ENCODE results near the gene ST7. TPM values are rescaled to one million over a fixed set of nuclear protein-coding genes. Genes with fewer than 3 reads are reported as not detected.

The ST7 gene
- total and polyA plus RNA-seq, 2 experiments from 2014 or later = 9.9 to 18.3 TPM

DNA sequence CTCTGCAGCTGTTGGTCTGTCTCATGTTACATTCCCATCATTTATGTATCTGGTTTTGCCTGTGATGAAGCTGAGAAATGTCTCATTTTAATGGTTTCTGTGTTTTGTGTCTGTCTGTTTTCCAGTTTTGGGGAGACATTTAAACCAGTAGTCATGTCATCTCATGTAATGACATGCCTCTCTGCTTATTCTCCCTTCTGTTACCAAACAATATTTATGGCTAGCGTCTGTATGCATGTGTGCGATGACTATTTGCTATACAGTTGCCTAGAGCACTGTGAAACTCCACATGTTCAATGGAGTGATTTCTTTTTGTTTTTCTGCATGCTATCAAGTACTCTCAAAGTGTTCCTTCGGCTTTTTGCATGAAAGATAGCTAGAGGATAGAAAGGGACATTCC, 132.0 kb downstream of the ST7 start:
- H3K27ac ChIP-seq (ENCODE audit: low read depth) = no peak overlapping the region; the same call in 1 of the 2 replicates
- Mint-ChIP-seq H3K4me3 (no peak overlapping the region), H3K36me3 (ENCODE audit: low read depth) (no peaks in the 10 kb centered on the region), H3K27ac (no peak overlapping the region), H3K9me3 (no peaks in the 10 kb centered on the region), H3K4me1 (peaks cover 10% of the 10 kb centered on the region; the same call in 2 of the 3 replicates), H3K27me3 (ENCODE audit: insufficient read depth, low read depth, poor library complexity) (no peaks in the 10 kb centered on the region)
- DNase-seq (ENCODE audit: low spot score) = no peak
- H3K36me3 ChIP-seq (ENCODE audit: insufficient read depth) = no peaks in the 10 kb centered on the region
- no peak for ATAC-seq
- H3K9me2 ChIP-seq (ENCODE audit: insufficient read depth) = no peaks in the 10 kb centered on the region
- H3K79me2 ChIP-seq (replicated peaks; ENCODE audit: insufficient read depth) = peaks cover 4% of the 10 kb centered on the region; the same call in 1 of the 2 replicates
- H3K4me2 ChIP-seq = no peak overlapping the region
- H3F3A ChIP-seq (replicated peaks; ENCODE audit: low read depth) = no peaks in the 10 kb centered on the region
- H3K4me3 ChIP-seq = no peak overlapping the region
- H2AFZ ChIP-seq = no peak overlapping the region
- no peaks in the 10 kb centered on the region for H4K20me1 ChIP-seq (replicated peaks; ENCODE audit: insufficient read depth)
- no peaks in the 10 kb centered on the region for H3K27me3 ChIP-seq (ENCODE audit: insufficient read depth)
- TF ChIP-seq ZNF114 (CRISPR knock-in tag; IDR thresholded peaks at IDR 0.05) (no peak), STAT1 (IDR thresholded peaks at IDR 0.05; ENCODE audit: unreplicated experiment) (no peak), EZH2phosphoT487 (IDR thresholded peaks at IDR 0.05; ENCODE audit: unreplicated experiment) (no peak), CREB1 (CRISPR knock-in tag; IDR thresholded peaks at IDR 0.05; ENCODE audit: low read depth) (no peak), ZNF331 (CRISPR knock-in tag; IDR thresholded peaks at IDR 0.05; ENCODE audit: low read depth) (no peak), NANOG (IDR thresholded peaks at IDR 0.05; ENCODE audit: borderline replicate concordance) (no peak), EZH2 (IDR thresholded peaks at IDR 0.05; ENCODE audit: low read depth, unreplicated experiment) (no peak), JUNB (IDR thresholded peaks at IDR 0.05; ENCODE audit: unreplicated experiment) (no peak), POLR2AphosphoS5 (IDR thresholded peaks at IDR 0.05; ENCODE audit: low read depth) (no peak)
- TF ChIP-seq, protein P1, sequence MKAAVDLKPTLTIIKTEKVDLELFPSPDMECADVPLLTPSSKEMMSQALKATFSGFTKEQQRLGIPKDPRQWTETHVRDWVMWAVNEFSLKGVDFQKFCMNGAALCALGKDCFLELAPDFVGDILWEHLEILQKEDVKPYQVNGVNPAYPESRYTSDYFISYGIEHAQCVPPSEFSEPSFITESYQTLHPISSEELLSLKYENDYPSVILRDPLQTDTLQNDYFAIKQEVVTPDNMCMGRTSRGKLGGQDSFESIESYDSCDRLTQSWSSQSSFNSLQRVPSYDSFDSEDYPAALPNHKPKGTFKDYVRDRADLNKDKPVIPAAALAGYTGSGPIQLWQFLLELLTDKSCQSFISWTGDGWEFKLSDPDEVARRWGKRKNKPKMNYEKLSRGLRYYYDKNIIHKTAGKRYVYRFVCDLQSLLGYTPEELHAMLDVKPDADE (IDR thresholded peaks at IDR 0.05) = no peak
- TF ChIP-seq, protein P2, sequence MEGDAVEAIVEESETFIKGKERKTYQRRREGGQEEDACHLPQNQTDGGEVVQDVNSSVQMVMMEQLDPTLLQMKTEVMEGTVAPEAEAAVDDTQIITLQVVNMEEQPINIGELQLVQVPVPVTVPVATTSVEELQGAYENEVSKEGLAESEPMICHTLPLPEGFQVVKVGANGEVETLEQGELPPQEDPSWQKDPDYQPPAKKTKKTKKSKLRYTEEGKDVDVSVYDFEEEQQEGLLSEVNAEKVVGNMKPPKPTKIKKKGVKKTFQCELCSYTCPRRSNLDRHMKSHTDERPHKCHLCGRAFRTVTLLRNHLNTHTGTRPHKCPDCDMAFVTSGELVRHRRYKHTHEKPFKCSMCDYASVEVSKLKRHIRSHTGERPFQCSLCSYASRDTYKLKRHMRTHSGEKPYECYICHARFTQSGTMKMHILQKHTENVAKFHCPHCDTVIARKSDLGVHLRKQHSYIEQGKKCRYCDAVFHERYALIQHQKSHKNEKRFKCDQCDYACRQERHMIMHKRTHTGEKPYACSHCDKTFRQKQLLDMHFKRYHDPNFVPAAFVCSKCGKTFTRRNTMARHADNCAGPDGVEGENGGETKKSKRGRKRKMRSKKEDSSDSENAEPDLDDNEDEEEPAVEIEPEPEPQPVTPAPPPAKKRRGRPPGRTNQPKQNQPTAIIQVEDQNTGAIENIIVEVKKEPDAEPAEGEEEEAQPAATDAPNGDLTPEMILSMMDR (conservative IDR thresholded peaks at IDR 0.05; ENCODE audit: low read depth in 2 of 2) = no peak
- TF ChIP-seq, protein P3, sequence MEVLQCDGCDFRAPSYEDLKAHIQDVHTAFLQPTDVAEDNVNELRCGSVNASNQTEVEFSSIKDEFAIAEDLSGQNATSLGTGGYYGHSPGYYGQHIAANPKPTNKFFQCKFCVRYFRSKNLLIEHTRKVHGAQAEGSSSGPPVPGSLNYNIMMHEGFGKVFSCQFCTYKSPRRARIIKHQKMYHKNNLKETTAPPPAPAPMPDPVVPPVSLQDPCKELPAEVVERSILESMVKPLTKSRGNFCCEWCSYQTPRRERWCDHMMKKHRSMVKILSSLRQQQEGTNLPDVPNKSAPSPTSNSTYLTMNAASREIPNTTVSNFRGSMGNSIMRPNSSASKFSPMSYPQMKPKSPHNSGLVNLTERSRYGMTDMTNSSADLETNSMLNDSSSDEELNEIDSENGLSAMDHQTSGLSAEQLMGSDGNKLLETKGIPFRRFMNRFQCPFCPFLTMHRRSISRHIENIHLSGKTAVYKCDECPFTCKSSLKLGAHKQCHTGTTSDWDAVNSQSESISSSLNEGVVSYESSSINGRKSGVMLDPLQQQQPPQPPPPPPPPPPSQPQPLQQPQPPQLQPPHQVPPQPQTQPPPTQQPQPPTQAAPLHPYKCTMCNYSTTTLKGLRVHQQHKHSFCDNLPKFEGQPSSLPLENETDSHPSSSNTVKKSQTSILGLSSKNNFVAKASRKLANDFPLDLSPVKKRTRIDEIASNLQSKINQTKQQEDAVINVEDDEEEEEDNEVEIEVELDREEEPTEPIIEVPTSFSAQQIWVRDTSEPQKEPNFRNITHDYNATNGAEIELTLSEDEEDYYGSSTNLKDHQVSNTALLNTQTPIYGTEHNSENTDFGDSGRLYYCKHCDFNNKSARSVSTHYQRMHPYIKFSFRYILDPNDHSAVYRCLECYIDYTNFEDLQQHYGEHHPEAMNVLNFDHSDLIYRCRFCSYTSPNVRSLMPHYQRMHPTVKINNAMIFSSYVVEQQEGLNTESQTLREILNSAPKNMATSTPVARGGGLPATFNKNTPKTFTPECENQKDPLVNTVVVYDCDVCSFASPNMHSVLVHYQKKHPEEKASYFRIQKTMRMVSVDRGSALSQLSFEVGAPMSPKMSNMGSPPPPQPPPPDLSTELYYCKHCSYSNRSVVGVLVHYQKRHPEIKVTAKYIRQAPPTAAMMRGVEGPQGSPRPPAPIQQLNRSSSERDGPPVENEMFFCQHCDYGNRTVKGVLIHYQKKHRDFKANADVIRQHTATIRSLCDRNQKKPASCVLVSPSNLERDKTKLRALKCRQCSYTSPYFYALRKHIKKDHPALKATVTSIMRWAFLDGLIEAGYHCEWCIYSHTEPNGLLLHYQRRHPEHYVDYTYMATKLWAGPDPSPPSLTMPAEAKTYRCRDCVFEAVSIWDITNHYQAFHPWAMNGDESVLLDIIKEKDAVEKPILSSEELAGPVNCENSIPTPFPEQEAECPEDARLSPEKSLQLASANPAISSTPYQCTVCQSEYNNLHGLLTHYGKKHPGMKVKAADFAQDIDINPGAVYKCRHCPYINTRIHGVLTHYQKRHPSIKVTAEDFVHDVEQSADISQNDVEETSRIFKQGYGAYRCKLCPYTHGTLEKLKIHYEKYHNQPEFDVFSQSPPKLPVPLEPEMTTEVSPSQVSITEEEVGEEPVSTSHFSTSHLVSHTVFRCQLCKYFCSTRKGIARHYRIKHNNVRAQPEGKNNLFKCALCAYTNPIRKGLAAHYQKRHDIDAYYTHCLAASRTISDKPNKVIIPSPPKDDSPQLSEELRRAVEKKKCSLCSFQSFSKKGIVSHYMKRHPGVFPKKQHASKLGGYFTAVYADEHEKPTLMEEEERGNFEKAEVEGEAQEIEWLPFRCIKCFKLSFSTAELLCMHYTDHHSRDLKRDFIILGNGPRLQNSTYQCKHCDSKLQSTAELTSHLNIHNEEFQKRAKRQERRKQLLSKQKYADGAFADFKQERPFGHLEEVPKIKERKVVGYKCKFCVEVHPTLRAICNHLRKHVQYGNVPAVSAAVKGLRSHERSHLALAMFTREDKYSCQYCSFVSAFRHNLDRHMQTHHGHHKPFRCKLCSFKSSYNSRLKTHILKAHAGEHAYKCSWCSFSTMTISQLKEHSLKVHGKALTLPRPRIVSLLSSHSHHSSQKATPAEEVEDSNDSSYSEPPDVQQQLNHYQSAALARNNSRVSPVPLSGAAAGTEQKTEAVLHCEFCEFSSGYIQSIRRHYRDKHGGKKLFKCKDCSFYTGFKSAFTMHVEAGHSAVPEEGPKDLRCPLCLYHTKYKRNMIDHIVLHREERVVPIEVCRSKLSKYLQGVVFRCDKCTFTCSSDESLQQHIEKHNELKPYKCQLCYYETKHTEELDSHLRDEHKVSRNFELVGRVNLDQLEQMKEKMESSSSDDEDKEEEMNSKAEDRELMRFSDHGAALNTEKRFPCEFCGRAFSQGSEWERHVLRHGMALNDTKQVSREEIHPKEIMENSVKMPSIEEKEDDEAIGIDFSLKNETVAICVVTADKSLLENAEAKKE (CRISPR knock-in tag; IDR thresholded peaks at IDR 0.05) = no peak
- TF ChIP-seq, protein P4, sequence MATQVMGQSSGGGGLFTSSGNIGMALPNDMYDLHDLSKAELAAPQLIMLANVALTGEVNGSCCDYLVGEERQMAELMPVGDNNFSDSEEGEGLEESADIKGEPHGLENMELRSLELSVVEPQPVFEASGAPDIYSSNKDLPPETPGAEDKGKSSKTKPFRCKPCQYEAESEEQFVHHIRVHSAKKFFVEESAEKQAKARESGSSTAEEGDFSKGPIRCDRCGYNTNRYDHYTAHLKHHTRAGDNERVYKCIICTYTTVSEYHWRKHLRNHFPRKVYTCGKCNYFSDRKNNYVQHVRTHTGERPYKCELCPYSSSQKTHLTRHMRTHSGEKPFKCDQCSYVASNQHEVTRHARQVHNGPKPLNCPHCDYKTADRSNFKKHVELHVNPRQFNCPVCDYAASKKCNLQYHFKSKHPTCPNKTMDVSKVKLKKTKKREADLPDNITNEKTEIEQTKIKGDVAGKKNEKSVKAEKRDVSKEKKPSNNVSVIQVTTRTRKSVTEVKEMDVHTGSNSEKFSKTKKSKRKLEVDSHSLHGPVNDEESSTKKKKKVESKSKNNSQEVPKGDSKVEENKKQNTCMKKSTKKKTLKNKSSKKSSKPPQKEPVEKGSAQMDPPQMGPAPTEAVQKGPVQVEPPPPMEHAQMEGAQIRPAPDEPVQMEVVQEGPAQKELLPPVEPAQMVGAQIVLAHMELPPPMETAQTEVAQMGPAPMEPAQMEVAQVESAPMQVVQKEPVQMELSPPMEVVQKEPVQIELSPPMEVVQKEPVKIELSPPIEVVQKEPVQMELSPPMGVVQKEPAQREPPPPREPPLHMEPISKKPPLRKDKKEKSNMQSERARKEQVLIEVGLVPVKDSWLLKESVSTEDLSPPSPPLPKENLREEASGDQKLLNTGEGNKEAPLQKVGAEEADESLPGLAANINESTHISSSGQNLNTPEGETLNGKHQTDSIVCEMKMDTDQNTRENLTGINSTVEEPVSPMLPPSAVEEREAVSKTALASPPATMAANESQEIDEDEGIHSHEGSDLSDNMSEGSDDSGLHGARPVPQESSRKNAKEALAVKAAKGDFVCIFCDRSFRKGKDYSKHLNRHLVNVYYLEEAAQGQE (IDR thresholded peaks at IDR 0.05; ENCODE audit: unreplicated experiment) = no peak
- peaks cover 5% of the 10 kb centered on the region; the same call in 1 of the 2 replicates for H3K4me1 ChIP-seq (ENCODE audit: insufficient read depth)
